Fibroblast of the aortic adventitia (primary cell): ENCODE measurements around the gene WDR38. TPM values are rescaled to one million over a fixed set of nuclear protein-coding genes. Genes with fewer than 3 reads are reported as not detected.
"Not testable (repeated sequence)": the region's sequence is repeated elsewhere in the genome, so short reads cannot be mapped to it uniquely, and the experiment has no call there.

Source experiments
- DNase-seq: peaks from one replicate; pipeline ENCODE4 v3.0.0-alpha.2; 2010; ENCODE audit warnings: low read depth
- H3K4me3 ChIP-seq: 2 replicates; pipeline ENCODE4 v1.5.1; 2011; ENCODE audit warnings: low read depth, mild to moderate bottlenecking, control low read depth, low read length, moderate library complexity
- total RNA-seq: library from RNA; depleted of rRNA; stranded (reverse); fragments of >200 nt; gene quantifications from 2 replicates; pipeline ENCODE4 v1.2.3, GENCODE V29; 2012; ENCODE audit warnings: low replicate concordance
- TF ChIP-seq, protein P1 (sequence below): IDR thresholded peaks from 2 replicates; pipeline ENCODE4 v1.5.1; 2011; ENCODE audit warnings: mild to moderate bottlenecking, low read length, control low read depth, inconsistent platforms; ENCODE audit not compliant: insufficient read depth

The WDR38 gene
- total RNA-seq, 1 donor: not detected

GRCh38 chr9:124834591-124834990, 18.7 kb upstream of the WDR38 start:
- no peak overlapping the region for H3K4me3 ChIP-seq
- TF ChIP-seq, protein P1, sequence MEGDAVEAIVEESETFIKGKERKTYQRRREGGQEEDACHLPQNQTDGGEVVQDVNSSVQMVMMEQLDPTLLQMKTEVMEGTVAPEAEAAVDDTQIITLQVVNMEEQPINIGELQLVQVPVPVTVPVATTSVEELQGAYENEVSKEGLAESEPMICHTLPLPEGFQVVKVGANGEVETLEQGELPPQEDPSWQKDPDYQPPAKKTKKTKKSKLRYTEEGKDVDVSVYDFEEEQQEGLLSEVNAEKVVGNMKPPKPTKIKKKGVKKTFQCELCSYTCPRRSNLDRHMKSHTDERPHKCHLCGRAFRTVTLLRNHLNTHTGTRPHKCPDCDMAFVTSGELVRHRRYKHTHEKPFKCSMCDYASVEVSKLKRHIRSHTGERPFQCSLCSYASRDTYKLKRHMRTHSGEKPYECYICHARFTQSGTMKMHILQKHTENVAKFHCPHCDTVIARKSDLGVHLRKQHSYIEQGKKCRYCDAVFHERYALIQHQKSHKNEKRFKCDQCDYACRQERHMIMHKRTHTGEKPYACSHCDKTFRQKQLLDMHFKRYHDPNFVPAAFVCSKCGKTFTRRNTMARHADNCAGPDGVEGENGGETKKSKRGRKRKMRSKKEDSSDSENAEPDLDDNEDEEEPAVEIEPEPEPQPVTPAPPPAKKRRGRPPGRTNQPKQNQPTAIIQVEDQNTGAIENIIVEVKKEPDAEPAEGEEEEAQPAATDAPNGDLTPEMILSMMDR: no peak
- peak; percentile 60 for DNase-seq

DNA sequence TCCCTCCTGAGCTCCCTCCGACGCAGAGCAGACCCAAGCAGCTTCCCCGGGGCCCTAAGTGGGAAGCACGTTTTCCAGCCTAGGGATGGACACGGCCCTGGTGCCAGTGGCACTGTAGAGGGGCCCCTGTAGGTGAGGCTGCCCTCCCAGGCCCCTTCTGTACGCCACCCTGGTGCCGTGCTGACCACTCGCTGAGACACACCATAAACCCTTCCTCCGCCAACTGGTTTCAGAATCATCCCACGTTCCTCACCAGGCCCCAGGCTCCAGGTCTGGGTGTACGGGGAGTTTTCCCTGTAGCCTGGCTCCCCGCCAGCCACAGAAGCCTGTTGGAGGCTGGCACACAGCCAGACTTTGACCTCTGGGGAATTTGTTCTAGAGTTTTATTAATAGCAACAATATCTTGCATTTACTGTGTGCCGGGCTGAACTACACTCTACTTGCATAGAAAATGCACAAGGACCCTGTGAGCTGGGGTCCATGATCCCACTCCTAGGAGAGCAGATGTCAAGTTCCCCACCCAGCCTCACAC, 18.2 kb upstream of the WDR38 start:
- DNase-seq: peak; percentile 89
- no peak overlapping the region for H3K4me3 ChIP-seq
- TF ChIP-seq, protein P1: no peak

- DNase-seq, H3K4me3 ChIP-seq: not testable (repeated sequence)
These were observed 15.1 kb upstream of the WDR38 start for GRCh38 chr9:124838132-124838531.

GRCh38 chr9:124838567-124839275, 14.5 kb upstream of the WDR38 start:
- DNase-seq, H3K4me3 ChIP-seq: not testable (repeated sequence)

DNA sequence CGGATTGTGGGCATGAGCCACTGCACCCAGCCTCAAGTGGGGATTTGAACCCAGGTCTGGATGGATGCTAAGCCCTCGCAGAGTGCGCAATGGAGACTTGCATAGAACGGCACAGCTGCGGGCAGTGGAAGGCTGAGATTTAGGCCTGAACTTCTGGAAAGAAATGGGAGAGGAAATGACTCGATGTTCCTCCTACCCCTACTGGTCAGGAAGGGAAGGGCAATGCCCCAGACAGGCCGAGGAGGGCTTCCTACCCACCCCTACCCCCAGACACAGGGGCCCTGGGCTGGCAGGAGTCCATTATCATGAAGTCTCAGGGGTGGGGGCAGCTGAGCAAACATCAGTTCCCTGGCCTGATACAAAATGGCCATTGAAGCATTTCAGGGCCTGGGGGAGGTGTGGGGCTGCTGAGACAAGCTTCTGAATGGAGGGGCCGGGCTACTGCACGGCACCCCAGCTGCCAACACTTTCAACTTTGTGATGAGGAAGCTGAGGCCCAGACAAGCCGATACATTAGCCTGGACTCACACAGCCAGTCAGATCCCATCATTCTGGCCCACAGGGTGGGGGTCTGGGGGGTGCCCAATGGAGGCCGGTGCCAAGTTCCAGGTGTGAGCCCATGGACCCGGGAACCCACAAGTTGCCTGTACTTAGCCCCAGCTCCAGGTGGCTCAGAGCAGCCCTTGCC, 13.5 kb upstream of the WDR38 start:
- TF ChIP-seq, protein P1: peak; percentile 66
- H3K4me3 ChIP-seq: no peak overlapping the region
- peak; percentile 36 for DNase-seq

- TF ChIP-seq, protein P1: peak; percentile 26
- H3K4me3 ChIP-seq: no peak overlapping the region
- DNase-seq: no peak
These were observed 12.9 kb upstream of the WDR38 start for GRCh38 chr9:124840300-124840833.

DNA sequence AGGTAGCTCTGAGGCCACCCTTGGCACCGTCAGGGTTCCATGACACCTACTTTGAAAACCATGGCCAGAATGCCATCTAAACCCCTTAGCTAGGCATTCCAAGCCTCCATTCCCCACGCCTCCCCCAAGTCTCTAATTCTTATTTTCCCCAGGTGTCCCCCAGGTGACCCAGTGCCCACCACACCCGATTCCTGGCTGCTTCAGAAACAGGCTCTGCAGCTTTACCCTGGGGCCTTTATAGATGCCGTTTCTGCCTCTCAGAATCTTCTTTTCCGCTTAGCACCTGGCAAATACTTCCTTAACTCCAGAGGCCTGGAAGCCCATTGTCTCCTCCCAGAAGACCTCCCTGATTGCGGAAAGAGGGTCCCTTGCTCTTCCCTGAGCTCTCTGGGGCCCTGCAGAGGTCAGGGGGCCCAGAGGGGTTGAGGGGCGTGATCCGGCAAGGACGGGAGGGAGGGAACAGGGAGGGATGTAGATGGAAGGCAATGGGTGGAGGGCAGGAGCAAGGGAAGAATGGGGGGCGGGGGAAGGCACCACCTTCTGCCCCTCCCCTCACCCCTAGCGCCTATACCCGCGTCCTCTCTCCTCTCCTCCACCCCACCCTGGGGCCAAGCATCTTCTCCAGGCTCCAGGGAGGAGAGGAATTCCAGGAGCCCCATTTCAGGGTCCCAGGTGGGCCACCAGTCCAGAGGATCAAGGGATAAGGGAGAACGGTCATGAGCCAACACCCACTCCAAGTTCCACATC, 12.0 kb upstream of the WDR38 start:
- H3K4me3 ChIP-seq: no peak overlapping the region
- DNase-seq: no peak
- TF ChIP-seq, protein P1: no peak
